GM21825 (cell line): ENCODE measurements around the gene CAPN9.
"Not testable (repeated sequence)": the region's sequence is repeated elsewhere in the genome, so short reads cannot be mapped to it uniquely, and the experiment has no call there.

Experiments
- ATAC-seq: cut with Tn5 transposase; IDR thresholded peaks from one replicate; pipeline ENCODE4 v1.9.1; 2021; ENCODE audit warnings: mild to moderate bottlenecking, moderate library complexity; ENCODE audit not compliant: unreplicated experiment

CAPN9 gene

GRCh38 chr1:230709619-230710542 lies 37.3 kb upstream of the CAPN9 start:
- no peak for ATAC-seq

GRCh38 chr1:230710543-230710904 lies 36.7 kb upstream of the CAPN9 start:
- no peak for ATAC-seq

GRCh38 chr1:230711245-230711644 lies 35.9 kb upstream of the CAPN9 start:
- ATAC-seq, result no peak

- ATAC-seq, result no peak
Observed at GRCh38 chr1:230712470-230712942, 34.7 kb upstream of the CAPN9 start.

GRCh38 chr1:230713138-230713537 lies 34.0 kb upstream of the CAPN9 start:
- no peak for ATAC-seq

- ATAC-seq, result no peak
Observed at GRCh38 chr1:230713547-230713914, 33.7 kb upstream of the CAPN9 start.

GRCh38 chr1:230713915-230714764 lies 33.0 kb upstream of the CAPN9 start, which contains the start of gene AGT:
Gene AGT, minus strand, starts transcription at chr1:230714122. Its CDS starts 3,299 bp downstream, at chr1:230710823.
- ATAC-seq, result no peak

- no peak for ATAC-seq
Observed at GRCh38 chr1:230715510-230715909, 31.7 kb upstream of the CAPN9 start.

- ATAC-seq, result not testable (repeated sequence)
Observed at GRCh38 chr1:230716453-230716852, 30.7 kb upstream of the CAPN9 start.

- ATAC-seq, result no peak
Observed at GRCh38 chr1:230717251-230717650, 29.9 kb upstream of the CAPN9 start.

GRCh38 chr1:230721849-230722522 lies 25.2 kb upstream of the CAPN9 start:
- ATAC-seq, result not testable (repeated sequence)

- no peak for ATAC-seq
Observed at GRCh38 chr1:230725256-230726012, 21.8 kb upstream of the CAPN9 start.

- ATAC-seq, result no peak
Observed at GRCh38 chr1:230728710-230729392, 18.3 kb upstream of the CAPN9 start.

GRCh38 chr1:230730977-230731376 lies 16.2 kb upstream of the CAPN9 start:
- ATAC-seq, result no peak

- ATAC-seq, result no peak
Observed at GRCh38 chr1:230735447-230735846, 11.7 kb upstream of the CAPN9 start.

- no peak for ATAC-seq
Observed at GRCh38 chr1:230737622-230738262, 9.4 kb upstream of the CAPN9 start.

GRCh38 chr1:230739564-230740290 lies 7.5 kb upstream of the CAPN9 start:
- no peak for ATAC-seq

- ATAC-seq, result no peak
Observed at GRCh38 chr1:230743899-230744298, 3.3 kb upstream of the CAPN9 start.

- ATAC-seq, result no peak
Observed at GRCh38 chr1:230744382-230744781, 2.8 kb upstream of the CAPN9 start.
